ENCODE data around the gene TBC1D22A.

DNA sequence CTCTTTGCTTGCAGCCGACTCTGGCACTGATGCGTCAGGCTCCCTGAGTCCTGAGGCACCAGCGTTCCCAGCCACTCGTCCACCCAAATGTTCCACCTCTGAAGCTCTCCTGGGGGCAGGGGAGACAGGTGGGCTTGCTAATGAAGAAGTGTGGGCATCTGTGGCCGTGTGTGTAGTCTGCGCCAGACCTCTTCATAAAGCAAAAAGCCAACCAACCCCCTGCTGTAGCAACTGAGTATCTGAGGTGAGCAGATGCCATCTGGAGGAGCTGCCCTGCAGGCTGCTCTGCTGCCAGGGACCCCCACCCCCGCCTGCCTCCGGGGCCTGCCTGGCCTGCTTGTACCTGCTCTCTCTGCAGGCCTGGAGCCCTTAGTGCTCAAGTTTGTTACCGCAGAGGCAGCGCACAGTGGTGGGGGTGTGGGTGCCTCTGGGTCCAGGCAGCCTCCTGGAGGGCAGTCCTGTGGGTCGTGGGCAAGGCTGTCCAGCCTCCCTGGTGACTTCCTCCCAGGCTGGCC, 272.5 kb downstream of the TBC1D22A start:
- TF ChIP-seq POLR2A (IDR thresholded peaks at IDR 0.05): no peak
- no peak for TF ChIP-seq CTCF (IDR thresholded peaks at IDR 0.05)
- TF ChIP-seq EP300 (IDR thresholded peaks at IDR 0.05; ENCODE audit: low read depth): no peak
- TF ChIP-seq POLR2AphosphoS5 (IDR thresholded peaks at IDR 0.05): no peak

Measured in transverse colon (tissue), 4 donors.